GM21360 (cell line): Measurements from ENCODE around the gene PRAMEF9.
"Not testable (repeated sequence)": the region's sequence is repeated elsewhere in the genome, so short reads cannot be mapped to it uniquely, and the experiment has no call there.

Experiments used
- ATAC-seq: cut with Tn5 transposase; IDR thresholded peaks from one replicate; pipeline ENCODE4 v1.9.1; 2021; ENCODE audit warnings: mild to moderate bottlenecking, moderate library complexity; ENCODE audit not compliant: unreplicated experiment

The PRAMEF9 gene

DNA sequence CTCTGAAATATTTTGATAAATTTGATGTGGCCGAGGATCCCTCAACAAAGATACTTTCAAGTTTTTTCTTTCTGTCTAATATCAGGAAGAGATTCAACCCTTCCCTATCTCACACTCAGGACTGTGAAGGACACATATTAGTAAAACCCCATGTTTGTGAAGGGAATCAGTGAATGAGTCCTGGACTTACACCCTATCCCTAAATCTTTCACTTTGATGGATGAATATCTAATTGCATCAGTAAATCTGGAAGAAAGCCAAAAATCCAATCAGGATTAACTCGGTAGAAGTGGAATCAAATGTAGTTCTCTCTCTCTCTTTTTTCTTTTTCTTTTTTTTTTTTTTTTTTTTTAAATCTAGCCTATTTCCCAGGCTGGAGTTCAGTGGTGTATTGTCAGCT, at the start of gene PRAMEF9:
Gene PRAMEF9 (plus strand): TSS at position 301 of the 400 bp plus-strand sequence. CDS start 3,433 bp downstream, outside the sequence.
- not testable (repeated sequence) for ATAC-seq

DNA sequence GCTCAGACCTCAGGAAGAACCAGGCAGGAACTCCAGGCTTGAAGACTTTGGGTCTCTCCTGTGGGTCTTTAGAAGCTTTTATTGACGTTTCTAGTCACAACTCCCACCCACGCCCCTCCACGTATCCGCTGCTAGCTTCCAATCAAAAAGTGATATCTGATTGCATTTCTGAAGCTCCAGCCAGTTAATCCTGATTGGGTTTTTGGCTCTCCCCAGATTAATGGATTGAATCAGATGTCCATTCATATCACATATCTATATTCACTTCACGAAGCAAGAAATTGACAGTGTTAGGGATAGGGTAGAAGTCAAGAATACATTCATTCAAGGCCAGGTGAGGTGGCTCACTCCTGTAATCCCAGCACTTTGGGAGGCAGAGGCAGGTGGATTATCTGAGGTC, 15.7 kb upstream of the PRAMEF9 start, which contains the start of gene PRAMEF26:
Gene PRAMEF26 (minus strand): TSS at position 101 of the 400 bp plus-strand sequence. CDS start 2,914 bp downstream, outside the sequence.
- not testable (repeated sequence) for ATAC-seq

GRCh38 chr1:13165531-13165930, 6.1 kb upstream of the PRAMEF9 start, which contains the start of gene HNRNPCL4:
Gene HNRNPCL4 (minus strand): TSS chr1:13165631. CDS start chr1:13165467, 164 bp downstream.
- not testable (repeated sequence) for ATAC-seq

- not testable (repeated sequence) for ATAC-seq
Measured at GRCh38 chr1:13201309-13201708, 29.7 kb downstream of the PRAMEF9 start, which contains the start of gene PRAMEF13. Gene PRAMEF13 (minus strand): TSS chr1:13201409. CDS start chr1:13199589, 1,820 bp downstream.

- ATAC-seq: not testable (repeated sequence)
Measured at GRCh38 chr1:13208712-13209111, 37.1 kb downstream of the PRAMEF9 start.

DNA sequence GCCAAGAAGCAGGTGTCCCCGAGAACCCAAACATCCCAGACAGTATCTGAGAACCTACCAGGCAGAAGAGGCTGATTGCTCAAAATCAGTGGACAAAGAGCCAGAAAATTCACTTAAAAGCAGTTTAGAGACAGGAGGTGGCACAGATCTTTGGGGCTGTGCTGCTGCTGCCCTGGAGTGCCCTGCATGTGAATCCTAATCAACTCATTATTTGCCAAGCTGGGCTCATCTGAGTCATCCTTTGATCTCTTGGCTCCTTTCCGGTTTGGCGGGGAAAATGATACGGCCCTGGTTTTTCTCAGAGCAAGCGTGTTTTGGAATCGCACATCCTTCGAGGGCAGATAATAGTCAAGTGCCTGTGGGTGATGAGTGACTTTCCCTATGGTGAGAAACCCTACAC, 45.0 kb downstream of the PRAMEF9 start:
- ATAC-seq: not testable (repeated sequence)

DNA sequence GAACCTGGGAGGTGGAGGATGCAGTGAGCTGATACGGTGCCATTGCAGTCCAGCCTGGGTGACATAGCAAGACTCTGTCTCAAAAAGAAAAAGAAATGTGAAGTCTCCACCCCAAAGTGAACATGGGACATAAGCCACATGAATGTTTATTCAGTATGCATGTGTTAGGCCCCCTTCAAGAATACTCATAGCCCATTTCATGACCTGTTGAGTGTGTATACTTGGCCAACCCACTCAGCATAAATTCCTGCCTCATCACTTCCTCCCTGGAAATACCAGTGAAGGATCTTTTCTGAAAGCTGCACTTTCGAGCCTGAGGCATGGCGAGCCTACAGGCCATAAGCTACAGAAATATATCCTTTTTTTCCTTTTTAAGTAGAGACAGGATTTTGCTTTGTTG, 47.6 kb downstream of the PRAMEF9 start:
- not testable (repeated sequence) for ATAC-seq

- ATAC-seq: not testable (repeated sequence)
Measured at GRCh38 chr1:13222788-13223187, 51.1 kb downstream of the PRAMEF9 start.

GRCh38 chr1:13224480-13225060, 52.9 kb downstream of the PRAMEF9 start:
- ATAC-seq: no peak

DNA sequence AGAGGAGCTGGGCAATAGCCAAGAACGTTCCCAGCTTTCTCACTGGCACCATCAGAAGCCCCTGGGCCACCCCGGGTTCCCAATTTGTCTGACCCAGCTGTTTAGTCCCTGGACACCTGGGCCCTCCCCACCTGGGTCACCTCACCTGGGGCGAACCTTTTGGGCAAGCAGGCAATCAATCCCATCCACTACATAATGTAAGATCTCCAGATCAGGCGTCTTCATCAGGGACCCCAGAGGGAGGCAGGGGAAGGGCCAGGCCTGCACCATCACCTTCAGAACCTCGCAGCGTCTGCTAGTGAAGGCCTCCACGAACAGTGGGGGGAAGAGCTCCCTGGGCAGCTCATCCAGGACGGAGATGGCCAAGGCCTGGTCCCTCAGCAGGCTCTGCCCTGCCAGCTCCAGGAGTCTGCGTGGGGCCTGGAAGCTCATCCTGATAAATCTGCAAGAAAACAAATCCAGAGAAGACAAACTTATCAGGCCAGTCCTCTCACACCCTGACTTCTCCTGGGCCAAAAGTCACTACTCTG, 54.1 kb downstream of the PRAMEF9 start, which contains the start of gene PRAMEF18:
Gene PRAMEF18 (minus strand): TSS at position 480 of the 530 bp plus-strand sequence. CDS start 48 bp downstream, at position 432.
- ATAC-seq: not testable (repeated sequence)

DNA sequence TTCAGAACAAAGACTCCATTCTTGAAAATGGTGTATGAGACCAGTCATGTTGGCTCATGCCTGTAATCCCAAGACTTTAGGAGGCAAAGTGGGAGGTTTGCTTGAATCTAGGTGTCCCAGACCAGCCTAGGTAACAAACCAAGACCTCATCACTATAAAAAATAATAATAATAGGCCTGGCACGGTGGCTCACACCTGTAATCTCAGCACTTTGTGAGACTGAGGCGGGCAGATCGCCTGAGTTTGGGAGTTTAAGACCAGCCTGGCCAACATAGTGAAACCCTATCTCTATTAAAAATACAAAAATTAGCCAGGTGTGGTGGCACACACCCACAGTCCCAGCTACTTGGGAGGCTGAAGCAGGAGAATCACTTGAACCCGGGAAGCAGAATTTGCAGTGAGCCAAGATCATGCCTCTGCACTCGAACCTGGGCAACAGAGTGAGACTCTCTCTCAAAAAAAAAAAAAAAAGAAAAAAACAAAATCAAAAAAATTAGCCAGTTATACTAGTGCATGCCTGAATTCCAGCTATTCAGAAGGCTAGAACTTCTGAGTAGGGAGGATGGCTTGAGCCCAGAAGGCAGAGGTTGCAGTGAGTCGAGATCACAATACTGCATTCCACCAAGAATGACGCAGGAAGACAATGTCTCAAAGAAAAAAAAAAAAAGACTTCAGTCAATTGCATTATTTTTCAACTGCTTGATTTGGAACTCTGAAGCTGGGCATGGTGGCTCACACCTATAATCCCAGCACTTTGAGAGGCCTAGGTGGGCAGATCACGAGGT, 55.8 kb downstream of the PRAMEF9 start:
- ATAC-seq: not testable (repeated sequence)

DNA sequence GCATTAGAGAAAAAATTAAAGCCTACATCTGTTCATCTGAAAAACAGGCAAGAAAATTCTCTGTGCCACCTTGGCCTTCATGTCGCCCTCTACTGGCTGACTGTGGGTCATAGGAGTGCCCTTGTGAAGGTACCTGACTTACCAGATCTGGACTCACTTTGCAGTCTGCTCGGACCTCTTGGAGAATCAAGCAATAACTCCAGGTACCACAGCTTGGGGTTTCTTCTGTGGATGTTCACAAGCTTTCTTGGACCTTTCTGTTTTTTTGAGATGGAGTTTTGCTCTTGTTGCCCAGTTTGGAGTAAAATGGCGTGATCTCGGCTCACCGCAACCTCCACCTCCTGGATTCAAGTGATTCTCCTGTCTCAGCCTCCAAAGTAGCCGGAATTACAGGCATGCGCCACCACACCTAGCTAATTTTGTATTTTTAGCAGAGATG, 56.7 kb downstream of the PRAMEF9 start:
- ATAC-seq: no peak
